ENCODE data around the gene SPIRE2.
"Not testable (repeated sequence)": the region's sequence is repeated elsewhere in the genome, so short reads cannot be mapped to it uniquely, and the experiment has no call there.

SPIRE2 gene

DNA sequence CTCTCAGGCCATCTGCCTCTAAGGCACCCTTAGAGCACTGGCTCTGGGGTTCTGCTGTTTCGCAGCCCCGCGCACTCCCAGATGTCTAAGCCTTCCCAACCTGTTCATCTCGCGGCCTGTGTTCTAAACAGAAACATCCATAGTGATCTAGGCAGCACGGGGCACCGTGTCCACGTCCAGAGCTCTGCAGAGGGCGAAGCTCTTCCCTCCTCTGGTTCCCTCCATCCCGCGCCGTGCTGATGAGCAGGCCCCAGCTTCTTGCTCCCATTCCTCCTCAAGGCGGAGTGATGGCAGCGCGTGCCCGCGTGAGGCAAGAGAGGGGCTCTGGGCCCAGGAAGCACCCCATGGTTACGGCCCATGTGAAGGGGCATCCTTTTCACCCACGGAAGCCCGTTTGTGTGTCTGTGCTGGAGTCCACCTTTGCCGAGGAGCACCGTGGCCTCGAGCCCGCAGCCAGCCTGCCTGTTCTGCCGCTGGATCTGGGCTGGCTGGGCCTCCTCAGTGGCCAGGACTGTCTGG lies 3.6 kb downstream of the SPIRE2 start:
- H3K4me3 ChIP-seq (ENCODE audit: low read depth, low read length) = no peak overlapping the region
- DNase-seq (ENCODE audit: low read depth) = no peak
- in situ Hi-C loops (cut with HindIII; ENCODE audit: low sequenced_read_pairs) = no loop called here
- TF ChIP-seq, protein P1, sequence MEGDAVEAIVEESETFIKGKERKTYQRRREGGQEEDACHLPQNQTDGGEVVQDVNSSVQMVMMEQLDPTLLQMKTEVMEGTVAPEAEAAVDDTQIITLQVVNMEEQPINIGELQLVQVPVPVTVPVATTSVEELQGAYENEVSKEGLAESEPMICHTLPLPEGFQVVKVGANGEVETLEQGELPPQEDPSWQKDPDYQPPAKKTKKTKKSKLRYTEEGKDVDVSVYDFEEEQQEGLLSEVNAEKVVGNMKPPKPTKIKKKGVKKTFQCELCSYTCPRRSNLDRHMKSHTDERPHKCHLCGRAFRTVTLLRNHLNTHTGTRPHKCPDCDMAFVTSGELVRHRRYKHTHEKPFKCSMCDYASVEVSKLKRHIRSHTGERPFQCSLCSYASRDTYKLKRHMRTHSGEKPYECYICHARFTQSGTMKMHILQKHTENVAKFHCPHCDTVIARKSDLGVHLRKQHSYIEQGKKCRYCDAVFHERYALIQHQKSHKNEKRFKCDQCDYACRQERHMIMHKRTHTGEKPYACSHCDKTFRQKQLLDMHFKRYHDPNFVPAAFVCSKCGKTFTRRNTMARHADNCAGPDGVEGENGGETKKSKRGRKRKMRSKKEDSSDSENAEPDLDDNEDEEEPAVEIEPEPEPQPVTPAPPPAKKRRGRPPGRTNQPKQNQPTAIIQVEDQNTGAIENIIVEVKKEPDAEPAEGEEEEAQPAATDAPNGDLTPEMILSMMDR (IDR thresholded peaks at IDR 0.05; ENCODE audit: low read depth, low read length, missing control alignments) = no peak

DNA sequence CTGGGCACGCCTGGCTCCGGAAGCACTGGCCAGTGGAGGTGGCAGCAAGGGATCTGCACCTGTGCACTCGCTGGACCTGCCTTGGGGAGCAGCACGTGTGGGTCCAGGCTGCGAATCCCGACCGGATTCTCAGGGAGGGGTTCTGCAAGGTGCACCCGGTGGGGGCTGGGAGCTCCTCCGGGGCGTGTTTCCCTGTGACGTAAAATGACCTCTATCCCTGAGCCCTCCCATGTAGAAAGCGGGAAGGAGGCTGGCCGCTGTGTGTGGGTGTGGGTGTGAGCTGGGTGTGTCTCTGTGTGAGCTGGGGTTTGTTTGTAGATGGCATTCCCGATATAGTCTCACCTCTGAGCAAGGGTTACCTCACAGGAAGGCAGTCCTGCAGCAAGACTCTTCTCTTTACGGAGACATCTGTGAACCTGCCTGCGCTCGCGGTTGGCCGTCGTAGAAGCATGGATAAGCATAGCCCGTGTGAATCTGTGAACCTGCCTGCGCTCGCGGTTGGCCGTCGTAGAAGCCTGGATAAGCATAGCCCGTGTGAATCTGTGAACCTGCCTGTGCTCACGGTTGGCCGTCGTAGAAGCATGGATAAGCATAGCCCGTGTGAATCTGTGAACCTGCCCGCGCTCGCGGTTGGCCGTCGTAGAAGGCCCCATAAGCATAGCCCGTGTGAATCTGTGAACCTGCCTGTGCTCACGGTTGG lies 5.5 kb downstream of the SPIRE2 start:
- H3K4me3 ChIP-seq (ENCODE audit: low read depth, low read length); in situ Hi-C loops (cut with HindIII; ENCODE audit: low sequenced_read_pairs); DNase-seq (ENCODE audit: low read depth): not testable (repeated sequence)

DNA sequence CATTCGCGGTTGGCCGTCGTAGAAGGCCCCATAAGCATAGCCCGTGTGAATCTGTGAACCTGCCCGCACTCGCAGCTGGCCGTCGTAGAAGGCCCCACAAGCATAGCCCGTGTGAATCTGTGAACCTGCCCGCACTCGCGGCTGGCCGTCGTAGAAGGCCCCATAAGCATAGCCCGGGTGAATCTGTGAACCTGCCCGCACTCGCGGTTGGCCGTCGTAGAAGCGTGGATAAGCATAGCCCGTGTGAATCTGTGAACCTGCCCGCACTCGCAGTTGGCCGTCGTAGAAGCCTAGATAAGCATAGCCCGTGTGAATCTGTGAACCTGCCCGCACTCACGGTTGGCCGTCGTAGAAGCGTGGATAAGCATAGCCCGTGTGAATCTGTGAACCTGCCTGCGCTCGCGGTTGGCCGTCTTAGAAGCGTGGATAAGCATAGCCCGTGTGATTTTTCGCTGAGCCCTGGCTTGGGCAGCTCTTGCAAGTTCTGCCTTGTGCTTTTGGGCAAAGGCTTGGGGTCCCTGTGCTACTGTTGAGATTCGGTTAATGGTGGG lies 6.6 kb downstream of the SPIRE2 start:
- H3K4me3 ChIP-seq (ENCODE audit: low read depth, low read length); DNase-seq (ENCODE audit: low read depth); in situ Hi-C loops (cut with HindIII; ENCODE audit: low sequenced_read_pairs): not testable (repeated sequence)

DNA sequence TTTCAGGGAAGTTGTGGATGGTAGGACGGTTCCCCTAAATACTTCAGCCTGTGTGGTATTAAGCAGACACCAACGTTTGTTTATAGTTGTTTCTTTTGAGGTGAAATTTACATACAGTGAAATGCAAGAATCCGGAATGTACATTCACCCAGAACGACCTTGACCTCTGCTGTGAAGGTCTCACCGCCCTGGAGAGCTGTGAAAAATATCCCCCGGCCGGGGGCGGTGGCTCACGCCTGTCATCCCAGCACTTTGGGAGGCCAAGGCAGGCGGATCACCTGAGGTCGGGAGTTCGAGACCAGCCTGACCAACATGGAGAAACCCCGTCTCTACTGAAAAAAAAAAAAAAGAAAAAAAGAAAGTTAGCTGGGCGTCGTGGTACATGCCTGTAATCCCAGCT lies 8.2 kb downstream of the SPIRE2 start:
- in situ Hi-C loops (cut with HindIII; ENCODE audit: low sequenced_read_pairs); H3K4me3 ChIP-seq (ENCODE audit: low read depth, low read length): not testable (repeated sequence)

DNA sequence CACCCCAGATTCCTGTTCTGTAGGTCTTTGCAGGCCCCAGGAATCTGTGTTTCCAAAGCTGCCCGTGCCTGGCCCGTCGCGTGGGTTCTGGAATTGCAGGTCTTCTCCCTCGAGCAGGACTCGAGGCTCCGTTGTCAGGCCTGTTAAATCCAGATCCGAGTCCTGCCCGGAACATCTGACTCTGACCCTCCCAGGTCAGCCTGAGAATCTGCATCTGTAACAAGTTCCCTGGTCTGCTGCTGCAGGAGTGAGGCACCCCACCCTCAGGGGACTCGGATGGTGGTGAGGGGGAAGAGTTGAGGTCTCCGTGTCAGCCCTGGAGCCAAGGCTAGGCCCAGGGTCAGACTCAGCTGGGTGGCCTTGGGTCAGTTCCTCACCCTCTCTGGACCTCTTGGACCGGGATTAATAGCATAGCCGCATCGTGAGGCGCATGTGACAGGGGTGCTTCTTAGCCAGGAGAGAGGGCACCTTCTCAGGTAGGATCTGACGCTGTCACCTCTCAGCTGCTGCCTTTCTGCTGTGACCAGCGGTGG lies 8.8 kb downstream of the SPIRE2 start:
- H3K4me3 ChIP-seq (ENCODE audit: low read depth, low read length) = no peak overlapping the region
- TF ChIP-seq, protein P1 (IDR thresholded peaks at IDR 0.05; ENCODE audit: low read depth, low read length, missing control alignments) = no peak
- in situ Hi-C loops (cut with HindIII; ENCODE audit: low sequenced_read_pairs) = no loop called here
- DNase-seq (ENCODE audit: low read depth) = no peak

More for the DNA sequence above, 8.2 kb downstream of the SPIRE2 start:
- not testable (repeated sequence) for DNase-seq (ENCODE audit: low read depth)

DNA sequence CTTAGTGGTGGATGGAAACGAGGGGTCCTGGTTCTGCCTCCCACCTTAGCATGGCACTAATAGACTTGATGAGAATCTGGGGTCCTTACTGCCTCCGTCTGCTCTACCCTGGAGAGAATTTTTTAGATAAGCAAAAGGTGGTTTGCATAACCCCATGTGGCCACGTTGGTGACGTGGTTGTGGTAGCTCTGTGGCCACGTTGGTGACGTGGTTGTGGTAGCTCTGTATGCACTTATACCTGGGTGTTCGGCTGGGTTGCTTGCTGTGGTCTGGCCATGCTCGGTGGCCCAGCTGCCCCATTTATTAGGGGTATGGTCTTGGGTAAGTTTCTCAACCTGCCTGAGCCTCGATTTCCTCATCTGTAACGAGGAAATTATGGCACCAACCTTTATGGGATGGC lies 13.0 kb downstream of the SPIRE2 start:
- no peak overlapping the region for H3K4me3 ChIP-seq (ENCODE audit: low read depth, low read length)
- in situ Hi-C loops (cut with HindIII; ENCODE audit: low sequenced_read_pairs) = no loop called here
- DNase-seq (ENCODE audit: low read depth) = no peak
- TF ChIP-seq, protein P1 (IDR thresholded peaks at IDR 0.05; ENCODE audit: low read depth, low read length, missing control alignments) = no peak

DNA sequence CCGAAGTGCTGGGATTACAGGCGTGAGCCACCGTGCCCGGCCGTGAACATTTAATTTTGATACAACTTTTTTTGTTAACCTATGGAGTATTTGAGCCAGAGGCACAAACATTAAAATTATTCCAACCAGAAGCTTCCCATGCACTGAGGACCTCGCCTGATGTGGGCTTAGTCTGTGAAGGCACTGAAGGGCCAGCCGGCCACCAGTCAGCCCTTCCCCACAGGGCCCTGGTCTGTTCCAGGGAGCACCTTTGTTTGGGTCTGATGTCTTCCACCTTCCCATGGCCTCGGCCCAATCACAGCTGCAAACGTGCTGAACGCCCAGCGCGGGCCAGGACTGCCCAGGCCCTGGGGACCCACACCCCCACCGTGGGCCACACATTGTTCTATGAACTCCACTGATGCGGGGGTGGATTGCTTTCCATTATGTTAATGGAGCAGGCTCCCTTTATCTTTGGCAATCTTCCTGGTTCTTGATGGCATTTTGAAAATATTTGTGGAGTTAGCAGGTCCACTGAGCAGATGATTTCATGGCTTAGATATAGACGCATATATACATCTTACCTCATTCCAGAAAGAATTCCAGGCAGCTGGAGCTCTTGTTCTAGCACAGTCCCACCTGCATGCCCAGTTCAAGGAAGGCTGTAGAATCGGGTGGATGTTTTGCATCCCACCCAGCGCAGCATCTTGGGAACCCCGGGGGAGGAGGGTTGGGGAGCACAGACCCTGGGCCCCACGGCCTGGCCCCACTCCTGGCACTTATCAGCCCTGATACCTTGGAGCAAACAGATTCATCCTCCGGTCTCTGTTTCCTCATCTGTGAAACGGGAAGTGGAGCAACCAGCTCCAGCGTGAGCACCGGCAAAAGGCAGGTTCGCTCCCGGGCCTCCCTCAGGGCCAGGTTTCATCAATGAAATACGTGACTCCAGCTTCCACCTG lies 14.5 kb downstream of the SPIRE2 start:
- in situ Hi-C loops (cut with HindIII; ENCODE audit: low sequenced_read_pairs) = no loop called here
- no peak overlapping the region for H3K4me3 ChIP-seq (ENCODE audit: low read depth, low read length)
- DNase-seq (ENCODE audit: low read depth) = peak; percentile 75
- TF ChIP-seq, protein P1 (IDR thresholded peaks at IDR 0.05; ENCODE audit: low read depth, low read length, missing control alignments) = no peak

Data from astrocyte of the cerebellum (primary cell).